D721Med (cell line): Measurements from ENCODE around the gene INS.

Experiments
- DNase-seq: peaks from one replicate; pipeline ENCODE4 v3.0.0; 2011; ENCODE audit warnings: low spot score; ENCODE audit not compliant: insufficient read length
- FAIRE-seq: peaks from 2 replicates; lab custom pipeline; 2011; peaks lifted over from hg19 to GRCh38; lab: Jason Lieb, UNC
- CTCF ChIP-seq: IDR thresholded peaks from 2 replicates; pipeline ENCODE4 v1.5.1; 2012; ENCODE audit warnings: mild to moderate bottlenecking, control low read depth; ENCODE audit not compliant: insufficient read depth; ENCODE audit errors: missing control alignments

INS gene

GRCh38 chr11:2149460-2149859 is 11.5 kb downstream of the INS start:
- TF ChIP-seq CTCF: no peak
- no peak for FAIRE-seq
- DNase-seq: no peak

GRCh38 chr11:2148595-2148994 is 12.4 kb downstream of the INS start:
- FAIRE-seq: no peak
- DNase-seq: no peak
- no peak for TF ChIP-seq CTCF

- no peak for DNase-seq
- TF ChIP-seq CTCF: no peak
- FAIRE-seq: no peak
Measured at GRCh38 chr11:2147391-2147790, 13.6 kb downstream of the INS start.

GRCh38 chr11:2146051-2146450 is 15.0 kb downstream of the INS start:
- FAIRE-seq (no peak), DNase-seq (no peak)
- no peak for TF ChIP-seq CTCF

- DNase-seq (no peak), FAIRE-seq (no peak)
- no peak for TF ChIP-seq CTCF
Measured at GRCh38 chr11:2144544-2145248, 16.3 kb downstream of the INS start.

- no peak for DNase-seq
- FAIRE-seq: no peak
- TF ChIP-seq CTCF: no peak
Measured at GRCh38 chr11:2143799-2144543, 17.0 kb downstream of the INS start.

- FAIRE-seq: no peak
- TF ChIP-seq CTCF: no peak
- no peak for DNase-seq
Measured at GRCh38 chr11:2143477-2143798, 17.6 kb downstream of the INS start.
